GM12878 (cell line): ENCODE results near the gene RETN. TPM values are rescaled to one million over a fixed set of nuclear protein-coding genes. Genes with fewer than 3 reads are reported as not detected.

Source experiments
- ATF7 ChIP-seq: fragments of 450-650 bp; IDR thresholded peaks from 2 replicates; pipeline ENCODE4 v1.6.1; 2016; ENCODE audit warnings: low read depth, mild to moderate bottlenecking
- CHD1 ChIP-seq: IDR thresholded peaks from 2 replicates; pipeline ENCODE4 v1.6.1; 2012; ENCODE audit warnings: low read depth, low read length, improper control_type of control experiment
- CREM ChIP-seq: IDR thresholded peaks from 2 replicates; pipeline ENCODE4 v1.6.1; 2014; ENCODE audit warnings: antibody characterized with exemption, low read depth
- ETV6 ChIP-seq, 2 experiments: fragments of 450-650 bp in 1 of 2; IDR thresholded peaks in 1 of 2; conservative IDR thresholded peaks in 1 of 2; 2 replicates each; pipeline ENCODE4 v1.6.1; 2014; ENCODE audit warnings: antibody characterized with exemption in 1 of 2, borderline replicate concordance in 1 of 2, low read depth in 1 of 2, mild to moderate bottlenecking in 1 of 2, moderate library complexity in 1 of 2
- GATAD2B ChIP-seq: fragments of 450-650 bp; conservative IDR thresholded peaks from 2 replicates; pipeline ENCODE4 v1.6.1; 2017; ENCODE audit warnings: low read depth, mild to moderate bottlenecking, moderate library complexity
- HDGF ChIP-seq: fragments of 450-650 bp; IDR thresholded peaks from 2 replicates; pipeline ENCODE4 v1.6.1; 2016; ENCODE audit warnings: antibody characterized with exemption
- KAT2A ChIP-seq: conservative IDR thresholded peaks from 2 replicates; pipeline ENCODE4 v1.6.1; 2011; ENCODE audit warnings: low read depth, low read length; ENCODE audit not compliant: control insufficient read depth
- MEF2B ChIP-seq: fragments of 450-650 bp; IDR thresholded peaks from 2 replicates; pipeline ENCODE4 v1.6.1; 2018; ENCODE audit warnings: mild to moderate bottlenecking, moderate library complexity; ENCODE audit not compliant: partially characterized antibody, poor library complexity, severe bottlenecking
- MTA2 ChIP-seq: fragments of 450-650 bp; IDR thresholded peaks from 2 replicates; pipeline ENCODE4 v1.6.1; 2016; ENCODE audit warnings: low read depth, mild to moderate bottlenecking, moderate library complexity
- MTA3 ChIP-seq: IDR thresholded peaks from 2 replicates; pipeline ENCODE4 v1.6.1; 2012; ENCODE audit warnings: low read length, inconsistent platforms, borderline replicate concordance
- MXI1 ChIP-seq: fragments of 150-350 bp; IDR thresholded peaks from 2 replicates; pipeline ENCODE4 v1.6.1; 2011; ENCODE audit warnings: low read depth, mild to moderate bottlenecking, inconsistent platforms, low read length, improper control_type of control experiment
- NFYA ChIP-seq: IDR thresholded peaks from 2 replicates; pipeline ENCODE4 v1.6.1; 2011; ENCODE audit warnings: low read depth, mild to moderate bottlenecking, low read length, improper control_type of control experiment, borderline replicate concordance
- NR2C1 ChIP-seq: fragments of 450-650 bp; IDR thresholded peaks from 2 replicates; pipeline ENCODE4 v1.6.1; 2017; ENCODE audit warnings: antibody characterized with exemption, mild to moderate bottlenecking, moderate library complexity
- POLR2A ChIP-seq: IDR thresholded peaks from 2 replicates; pipeline ENCODE4 v1.6.1; 2011; ENCODE audit warnings: low read depth, mild to moderate bottlenecking, low read length
- POU2F2 ChIP-seq: IDR thresholded peaks from 3 replicates; pipeline ENCODE4 v1.6.1; 2011; ENCODE audit warnings: low read depth, mild to moderate bottlenecking, low read length, borderline replicate concordance
- RCOR1 ChIP-seq: conservative IDR thresholded peaks from 2 replicates; pipeline ENCODE4 v1.6.1; 2012; ENCODE audit warnings: low read depth, low read length, improper control_type of control experiment
- RUNX3 ChIP-seq: IDR thresholded peaks from 2 replicates; pipeline ENCODE4 v1.6.1; 2012; ENCODE audit warnings: low read length, inconsistent platforms
- SMAD5 ChIP-seq: IDR thresholded peaks from 2 replicates; pipeline ENCODE4 v1.6.1; 2016; ENCODE audit warnings: antibody characterized with exemption, low read depth
- TCF3 ChIP-seq: IDR thresholded peaks from 2 replicates; pipeline ENCODE4 v1.6.1; 2012; ENCODE audit warnings: low read depth, mild to moderate bottlenecking, low read length, borderline replicate concordance; ENCODE audit not compliant: insufficient read depth
- ZZZ3 ChIP-seq: IDR thresholded peaks from 2 replicates; pipeline ENCODE4 v1.6.1; 2011; ENCODE audit warnings: low read depth; ENCODE audit not compliant: control insufficient read depth, insufficient read length
- polyA plus RNA-seq, 11 experiments: library from polyadenylated mRNA; depleted of rRNA in 4 of 11; unstranded in 6 of 11; stranded (reverse) in 5 of 11; fragments of >200 nt; fragmentation: Nextera tagmentation in 4 of 11; fragmentation: Illumina TruSeq in 1 of 11; extraction: Ambion mirVana in 4 of 11; extraction: Trizol in 1 of 11; gene quantifications; 1 replicate in 1 of 11; 2 replicates in 10 of 11; pipeline versions ENCODE4 v1.2.1 to v1.2.3, GENCODE V29; 2011 to 2016; ENCODE audit warnings: inconsistent platforms in 2 of 11, missing spikeins in 2 of 11, low read depth in 1 of 11
- total RNA-seq, 4 experiments: library from RNA; depleted of rRNA in 3 of 4; stranded (reverse); fragments of >200 nt in 3 of 4; fragmentation: Illumina TruSeq in 1 of 4; extraction: Trizol in 1 of 4; gene quantifications; 2 replicates each; pipeline versions ENCODE4 v1.2.1 to v1.2.3, GENCODE V29; 2013 to 2021
- TF ChIP-seq, protein P1 (sequence below): IDR thresholded peaks from 2 replicates; pipeline ENCODE4 v1.6.1; 2012; ENCODE audit warnings: low read depth, low read length, improper control_type of control experiment
- TF ChIP-seq, protein P2 (sequence below): fragments of 450-650 bp; IDR thresholded peaks from 2 replicates; pipeline ENCODE4 v1.6.1; 2017; ENCODE audit warnings: low read depth, mild to moderate bottlenecking, moderate library complexity
- TF ChIP-seq, protein P3 (sequence below): fragments of 450-650 bp; IDR thresholded peaks from 2 replicates; pipeline ENCODE4 v1.6.1; 2016; ENCODE audit warnings: mild to moderate bottlenecking
- TF ChIP-seq, protein P4 (sequence below): IDR thresholded peaks from 2 replicates; pipeline ENCODE4 v1.6.1; 2011; ENCODE audit warnings: low read depth, low read length, improper control_type of control experiment, borderline replicate concordance

Gene RETN
- total and polyA plus RNA-seq, 10 of the 15 experiments (the other 5 are each of a cell fraction or from before 2014, with no cell fraction given) = 0.26 TPM; not detected in 9

DNA sequence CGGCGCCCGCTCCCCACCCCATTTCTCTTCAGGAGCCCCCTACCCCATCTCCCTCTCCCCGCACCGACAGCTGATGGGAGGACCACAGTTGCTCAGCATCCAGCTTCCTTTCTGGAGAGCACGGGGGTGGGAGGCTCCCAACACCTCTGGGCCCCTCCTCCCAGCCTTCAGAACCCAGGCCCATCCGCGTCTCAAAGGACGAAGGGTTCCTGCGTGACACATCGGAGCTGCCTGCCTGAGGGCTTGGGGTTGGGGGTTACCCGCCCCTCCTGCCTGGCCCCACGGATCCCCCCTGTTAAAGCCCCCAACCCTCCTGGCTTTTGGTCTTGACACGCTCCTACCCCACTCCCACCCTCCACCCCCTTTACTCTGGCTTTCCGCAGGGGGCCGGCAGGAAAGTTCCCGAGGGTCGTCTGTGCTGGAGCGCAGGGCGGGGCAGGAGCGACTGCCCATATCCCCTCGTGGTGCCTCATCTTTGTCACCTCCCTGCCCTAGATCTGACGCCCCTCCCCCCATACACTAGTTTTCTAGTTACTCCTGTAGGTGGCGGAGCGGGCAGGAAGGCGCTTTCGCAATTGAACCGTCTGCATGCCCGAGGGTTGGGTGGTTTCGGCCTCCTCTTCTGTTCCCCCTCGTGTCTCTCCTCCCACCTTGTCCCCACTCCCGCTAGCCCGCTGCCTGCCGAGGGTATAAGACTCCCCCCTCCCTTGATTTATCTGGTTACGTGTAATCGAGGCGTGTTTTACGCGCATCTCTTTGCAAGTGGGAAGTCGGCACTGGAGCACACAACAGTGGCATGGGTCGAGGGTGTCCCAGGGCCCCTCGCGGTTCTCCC, 12.7 kb downstream of the RETN start (continued):
- 0 out of 3 replicates have a peak, but pooled peaks have one; percentile 32 for TF ChIP-seq POU2F2
- no peak; the same call in none of the 2 replicates for TF ChIP-seq POLR2A
- 0 out of 2 replicates have a peak, but pooled peaks have one; percentile 33 for TF ChIP-seq CREM
- no peak for TF ChIP-seq ETV6 (conservative IDR thresholded peaks at IDR 0.05 in 1 of 2, IDR thresholded peaks at IDR 0.05 in 1 of 2; ENCODE audit: borderline replicate concordance in 1 of 2, low read depth in 1 of 2)
- TF ChIP-seq, protein P1, sequence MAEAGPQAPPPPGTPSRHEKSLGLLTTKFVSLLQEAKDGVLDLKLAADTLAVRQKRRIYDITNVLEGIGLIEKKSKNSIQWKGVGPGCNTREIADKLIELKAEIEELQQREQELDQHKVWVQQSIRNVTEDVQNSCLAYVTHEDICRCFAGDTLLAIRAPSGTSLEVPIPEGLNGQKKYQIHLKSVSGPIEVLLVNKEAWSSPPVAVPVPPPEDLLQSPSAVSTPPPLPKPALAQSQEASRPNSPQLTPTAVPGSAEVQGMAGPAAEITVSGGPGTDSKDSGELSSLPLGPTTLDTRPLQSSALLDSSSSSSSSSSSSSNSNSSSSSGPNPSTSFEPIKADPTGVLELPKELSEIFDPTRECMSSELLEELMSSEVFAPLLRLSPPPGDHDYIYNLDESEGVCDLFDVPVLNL = 0 out of 2 replicates have a peak, but pooled peaks have one; percentile 18
- TF ChIP-seq MTA3 = peak; percentile 47; the same call in 1 of the 2 replicates
- TF ChIP-seq, protein P2, sequence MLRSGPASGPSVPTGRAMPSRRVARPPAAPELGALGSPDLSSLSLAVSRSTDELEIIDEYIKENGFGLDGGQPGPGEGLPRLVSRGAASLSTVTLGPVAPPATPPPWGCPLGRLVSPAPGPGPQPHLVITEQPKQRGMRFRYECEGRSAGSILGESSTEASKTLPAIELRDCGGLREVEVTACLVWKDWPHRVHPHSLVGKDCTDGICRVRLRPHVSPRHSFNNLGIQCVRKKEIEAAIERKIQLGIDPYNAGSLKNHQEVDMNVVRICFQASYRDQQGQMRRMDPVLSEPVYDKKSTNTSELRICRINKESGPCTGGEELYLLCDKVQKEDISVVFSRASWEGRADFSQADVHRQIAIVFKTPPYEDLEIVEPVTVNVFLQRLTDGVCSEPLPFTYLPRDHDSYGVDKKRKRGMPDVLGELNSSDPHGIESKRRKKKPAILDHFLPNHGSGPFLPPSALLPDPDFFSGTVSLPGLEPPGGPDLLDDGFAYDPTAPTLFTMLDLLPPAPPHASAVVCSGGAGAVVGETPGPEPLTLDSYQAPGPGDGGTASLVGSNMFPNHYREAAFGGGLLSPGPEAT = 0 out of 2 replicates have a peak, but pooled peaks have one; percentile 37
- no peak for TF ChIP-seq HDGF
- no peak for TF ChIP-seq ZZZ3
- TF ChIP-seq, protein P3, sequence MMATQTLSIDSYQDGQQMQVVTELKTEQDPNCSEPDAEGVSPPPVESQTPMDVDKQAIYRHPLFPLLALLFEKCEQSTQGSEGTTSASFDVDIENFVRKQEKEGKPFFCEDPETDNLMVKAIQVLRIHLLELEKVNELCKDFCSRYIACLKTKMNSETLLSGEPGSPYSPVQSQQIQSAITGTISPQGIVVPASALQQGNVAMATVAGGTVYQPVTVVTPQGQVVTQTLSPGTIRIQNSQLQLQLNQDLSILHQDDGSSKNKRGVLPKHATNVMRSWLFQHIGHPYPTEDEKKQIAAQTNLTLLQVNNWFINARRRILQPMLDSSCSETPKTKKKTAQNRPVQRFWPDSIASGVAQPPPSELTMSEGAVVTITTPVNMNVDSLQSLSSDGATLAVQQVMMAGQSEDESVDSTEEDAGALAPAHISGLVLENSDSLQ = no peak
- TF ChIP-seq, protein P4, sequence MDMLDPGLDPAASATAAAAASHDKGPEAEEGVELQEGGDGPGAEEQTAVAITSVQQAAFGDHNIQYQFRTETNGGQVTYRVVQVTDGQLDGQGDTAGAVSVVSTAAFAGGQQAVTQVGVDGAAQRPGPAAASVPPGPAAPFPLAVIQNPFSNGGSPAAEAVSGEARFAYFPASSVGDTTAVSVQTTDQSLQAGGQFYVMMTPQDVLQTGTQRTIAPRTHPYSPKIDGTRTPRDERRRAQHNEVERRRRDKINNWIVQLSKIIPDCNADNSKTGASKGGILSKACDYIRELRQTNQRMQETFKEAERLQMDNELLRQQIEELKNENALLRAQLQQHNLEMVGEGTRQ = no peak
- TF ChIP-seq KAT2A = no peak
- no peak for TF ChIP-seq TCF3
- TF ChIP-seq MEF2B = no peak
- TF ChIP-seq SMAD5 = no peak
- peak; percentile 23; the same call in 1 of the 2 replicates for TF ChIP-seq ATF7
- peak; percentile 53; the same call in 1 of the 2 replicates for TF ChIP-seq RUNX3
- no peak for TF ChIP-seq MXI1
- TF ChIP-seq GATAD2B = 0 out of 2 replicates have a peak, but pooled peaks have one; percentile 22
- no peak for TF ChIP-seq NR2C1
- TF ChIP-seq CHD1 = no peak
- no peak; the same call in 1 of the 2 replicates for TF ChIP-seq MTA2
- TF ChIP-seq RCOR1 = no peak
- no peak for TF ChIP-seq NFYA
